Measurements from ENCODE around the gene SLC2A6.
A peak's percentile ranks its signal among the peaks of the same experiment; 100 is the strongest.

The SLC2A6 gene

DNA sequence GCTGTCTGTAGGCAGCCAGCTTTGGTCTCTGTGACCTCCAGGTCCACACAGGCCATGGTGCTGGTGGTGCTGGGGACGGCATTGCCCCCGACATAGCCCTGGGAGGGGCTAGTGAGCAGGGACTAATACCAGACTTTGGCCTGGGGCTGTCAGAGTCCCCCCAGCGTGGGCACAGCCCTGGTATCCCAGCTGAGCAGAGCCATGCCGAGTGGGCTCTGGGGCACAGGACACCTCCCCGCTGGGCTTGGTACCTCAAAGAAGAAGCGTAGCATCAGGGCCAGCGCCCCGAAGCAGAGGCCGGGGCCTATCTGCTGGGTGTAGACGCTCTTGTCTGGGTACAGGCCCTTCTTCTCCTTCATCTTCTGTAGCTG lies 36.3 kb upstream of the SLC2A6 start:
- DNase-seq = no peak

DNA sequence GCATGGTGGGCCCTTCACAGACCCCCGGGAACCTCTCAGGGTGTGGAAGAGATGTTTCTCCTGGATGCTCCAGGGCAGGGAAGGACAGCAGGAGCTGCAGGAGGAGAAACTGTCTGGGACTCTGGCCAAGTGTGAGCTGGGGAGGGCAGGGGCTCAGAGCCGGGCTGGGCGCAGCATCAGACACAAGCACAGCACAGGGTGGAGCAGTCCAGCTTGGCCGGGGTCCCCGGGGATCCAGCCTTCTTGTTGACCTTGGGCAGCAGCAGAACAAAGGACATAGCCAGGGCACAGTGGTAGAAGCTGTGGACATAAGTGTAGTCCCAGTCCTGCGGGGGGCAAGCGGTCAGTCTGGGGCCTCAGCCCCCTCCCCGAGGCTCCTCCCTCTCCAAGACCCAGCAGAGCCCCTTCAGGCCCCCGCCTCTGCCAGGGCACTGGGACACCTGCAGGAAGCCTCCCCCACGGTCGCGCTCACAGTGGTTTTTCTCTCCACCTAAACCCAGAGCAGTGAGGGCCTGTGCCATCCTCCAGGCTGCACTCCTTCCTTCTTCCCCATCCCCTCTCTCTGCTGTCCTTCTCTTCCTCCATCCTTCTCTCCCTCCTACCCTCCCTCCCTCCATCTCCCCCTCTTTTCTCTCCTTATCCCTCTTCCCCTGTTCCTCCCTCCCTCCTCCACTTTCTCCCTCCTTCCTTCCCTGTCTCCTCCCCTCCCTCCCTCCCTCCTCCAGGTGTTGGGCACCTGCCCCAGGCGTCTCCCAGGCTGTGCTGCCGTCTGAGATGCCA lies 35.8 kb upstream of the SLC2A6 start:
- DNase-seq = no peak

DNA sequence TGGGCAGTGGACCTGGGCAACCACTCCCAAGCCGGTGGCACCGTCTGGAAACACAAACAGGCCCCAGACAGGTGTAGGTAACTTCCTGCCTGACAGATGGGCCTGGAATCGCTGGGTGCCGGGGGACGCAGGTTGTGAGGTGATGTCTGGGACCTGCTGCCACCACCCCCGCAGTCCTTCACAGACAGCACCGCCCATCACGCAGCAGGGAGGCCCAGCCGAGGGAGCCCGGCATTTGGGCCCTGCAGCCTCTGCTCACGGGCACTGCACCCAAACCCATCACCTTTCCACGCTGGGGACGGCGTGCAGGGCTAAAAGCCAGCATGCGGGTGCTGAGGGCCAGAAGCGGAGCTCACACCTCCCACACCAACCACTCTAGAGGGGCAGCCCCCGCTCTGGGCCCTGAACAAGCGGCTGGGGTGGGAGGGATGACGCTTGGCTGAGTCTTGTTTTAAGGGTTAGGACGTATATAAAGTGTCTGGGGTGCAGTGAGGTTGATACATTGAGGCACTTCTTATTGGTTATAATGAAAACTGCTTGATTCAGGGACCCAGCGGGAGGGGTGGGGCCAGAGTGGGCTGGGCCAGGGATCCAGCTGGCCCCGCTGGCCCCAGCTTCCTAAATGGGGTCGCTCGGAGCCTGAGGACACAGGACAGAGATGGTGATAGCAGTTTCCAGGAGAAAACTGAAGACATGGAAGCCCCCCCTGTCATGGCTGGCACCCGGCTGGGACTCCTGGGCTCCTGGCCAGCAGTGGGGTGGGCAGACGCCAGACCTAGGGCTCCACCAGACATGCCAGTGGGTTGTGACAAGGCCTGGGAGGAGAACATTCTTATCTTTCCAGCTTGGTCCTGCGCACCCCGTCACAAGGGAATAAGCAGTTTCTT lies 34.6 kb upstream of the SLC2A6 start:
- no peak for DNase-seq

DNA sequence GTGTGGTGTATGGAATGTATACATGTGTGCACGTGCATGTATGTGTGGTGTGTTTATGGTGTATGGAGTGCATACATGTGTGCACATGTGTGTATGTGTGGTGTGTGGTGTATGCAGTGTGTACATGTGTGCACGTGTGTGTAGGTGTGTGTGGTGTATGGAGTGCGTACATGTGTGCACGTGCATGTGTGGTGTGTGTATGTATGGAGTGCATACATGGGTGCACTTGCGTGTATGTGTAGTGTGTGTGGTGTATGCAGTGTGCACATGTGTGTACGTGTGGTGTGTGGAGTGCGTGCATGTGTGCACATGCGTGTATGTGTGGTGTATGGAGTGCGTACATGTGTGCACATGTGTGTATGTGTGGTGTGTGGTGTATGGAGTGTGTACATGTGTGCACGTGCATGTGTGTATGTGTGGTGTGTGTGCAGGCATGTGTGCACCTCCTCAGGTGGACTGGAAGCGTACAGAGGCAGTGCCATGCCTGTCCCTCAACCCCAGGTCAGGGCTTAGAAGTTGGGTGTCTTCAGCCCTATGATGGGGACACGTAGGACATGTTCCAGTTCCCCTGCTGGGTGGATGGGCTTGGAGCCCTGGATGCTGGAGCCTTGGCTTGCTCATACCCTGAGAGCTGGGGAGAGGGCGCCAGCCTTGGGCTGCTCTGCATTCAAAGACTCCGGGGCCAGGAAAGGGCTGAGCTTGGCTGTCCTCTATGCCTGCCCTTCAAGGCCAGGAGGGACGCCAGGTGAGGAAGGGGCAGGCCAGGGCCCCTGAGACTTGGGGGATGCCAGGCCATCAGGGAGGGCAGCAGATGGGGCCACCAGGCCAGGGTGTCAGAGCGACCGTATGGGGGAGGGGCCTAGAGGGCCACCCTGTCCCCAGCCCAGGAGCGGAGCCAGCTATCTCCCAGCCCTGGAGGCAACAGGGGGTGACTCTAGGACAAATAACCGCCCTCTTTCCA lies 33.6 kb upstream of the SLC2A6 start:
- no peak for DNase-seq

DNA sequence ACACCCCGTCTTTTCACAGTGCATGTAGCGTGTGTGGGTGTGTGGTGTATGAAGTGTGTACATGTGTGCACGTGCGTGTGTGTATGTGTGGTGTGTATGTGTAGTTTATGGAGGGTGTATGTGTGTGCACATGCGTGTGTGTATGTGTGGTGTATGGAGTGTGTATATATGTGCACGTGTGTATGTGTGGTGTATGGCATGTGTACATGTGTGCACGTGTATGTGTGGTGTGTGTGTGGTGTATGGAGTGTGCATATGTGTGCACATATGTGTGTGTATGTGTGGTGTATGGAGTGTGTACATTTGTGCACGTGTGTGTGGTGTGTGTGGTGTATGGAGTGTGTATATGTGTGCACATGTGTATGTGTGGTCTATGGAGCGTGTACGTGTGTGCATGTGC lies 32.7 kb upstream of the SLC2A6 start:
- DNase-seq = no peak

DNA sequence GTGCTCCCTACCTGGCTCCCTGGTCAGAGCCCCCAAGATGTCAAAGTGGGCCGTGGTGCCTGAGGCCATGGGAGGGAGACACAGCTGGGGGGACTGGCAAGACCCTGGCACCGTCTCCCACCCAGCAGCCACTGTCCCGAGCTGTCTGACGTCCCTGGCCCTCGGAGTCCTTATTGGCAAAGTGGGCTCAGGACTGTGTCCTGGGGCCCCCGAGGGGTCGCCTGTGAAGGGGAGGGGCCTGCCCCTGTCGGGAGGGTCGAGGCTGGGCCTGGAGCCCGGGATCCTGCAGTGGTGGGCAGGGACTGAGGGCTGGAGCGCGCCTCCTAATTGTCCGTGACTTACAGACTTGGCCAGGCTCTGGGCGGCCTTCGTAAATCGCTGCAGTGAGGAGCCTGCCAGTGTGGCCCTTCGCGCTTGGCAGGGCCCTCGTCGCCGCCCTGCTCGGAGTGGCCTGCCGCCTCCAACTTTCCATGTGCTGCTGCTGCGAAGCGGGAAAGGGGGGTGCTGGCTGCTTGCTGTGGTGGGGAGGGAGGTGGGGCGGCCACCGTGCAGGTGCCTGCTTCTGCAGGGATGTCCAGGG lies 32.1 kb upstream of the SLC2A6 start:
- DNase-seq = no peak

DNA sequence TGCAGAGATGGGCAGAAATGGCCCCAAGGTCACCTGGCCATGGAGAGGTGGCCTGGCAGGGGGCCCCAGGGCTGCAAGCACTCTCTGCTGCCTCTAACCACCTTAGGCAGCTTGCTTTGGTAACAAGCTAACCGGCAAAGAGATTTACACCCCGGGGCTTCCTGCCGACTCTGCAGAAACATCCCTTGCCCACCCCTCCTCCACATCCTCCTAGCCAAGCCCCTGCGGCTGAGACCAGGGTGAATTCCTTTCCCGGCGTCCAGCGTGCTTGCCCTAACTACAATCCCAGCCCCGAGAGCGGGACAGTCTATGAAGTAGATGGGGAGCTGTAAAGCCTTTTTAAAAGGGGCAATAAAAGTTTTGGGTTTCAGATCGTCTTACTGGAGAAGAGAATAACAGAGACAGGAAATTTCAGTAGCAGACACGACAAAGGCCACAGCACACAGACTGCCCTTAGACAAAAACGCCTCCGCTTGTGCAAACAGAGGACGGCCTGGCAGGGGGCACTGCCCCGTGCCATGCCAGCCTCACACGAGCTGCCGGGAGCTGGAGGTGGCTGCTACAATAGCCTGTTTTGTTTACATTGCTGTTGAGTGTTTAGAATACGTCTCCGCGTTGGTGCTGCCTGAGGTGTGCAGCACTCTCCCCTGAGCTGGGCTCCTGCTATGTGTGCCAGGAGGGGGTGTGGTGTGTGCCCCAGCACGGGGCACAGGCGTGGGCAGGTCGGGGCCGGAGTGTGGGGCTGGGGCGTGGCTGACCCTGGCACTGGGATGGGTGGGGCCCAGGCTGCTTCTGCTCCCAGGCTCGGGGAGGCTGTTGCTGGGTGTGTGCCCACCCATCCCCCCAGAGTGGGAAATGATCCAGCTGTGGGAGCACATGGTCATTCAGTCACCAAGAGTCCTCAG lies 30.5 kb upstream of the SLC2A6 start:
- peak; percentile 2 for DNase-seq

DNA sequence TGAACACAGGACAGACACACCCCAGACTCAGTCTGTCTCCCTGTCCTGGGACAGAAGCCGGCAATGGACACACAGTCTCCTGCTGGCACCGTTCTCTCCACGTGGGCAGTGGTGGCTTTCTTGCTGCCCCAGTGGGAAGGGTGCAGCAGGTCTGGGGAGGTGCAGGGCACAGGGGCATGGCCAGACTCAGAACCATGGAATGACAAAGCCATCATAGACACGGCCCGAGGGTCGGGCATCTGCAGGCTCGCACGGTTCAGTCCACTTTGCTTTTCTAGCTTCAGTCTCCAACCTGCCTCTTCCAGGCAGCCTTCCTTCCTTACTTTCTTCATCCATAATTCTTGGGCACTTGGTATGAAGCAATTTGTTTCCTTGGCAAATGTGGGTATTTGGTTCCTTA lies 29.1 kb upstream of the SLC2A6 start:
- DNase-seq = no peak

DNA sequence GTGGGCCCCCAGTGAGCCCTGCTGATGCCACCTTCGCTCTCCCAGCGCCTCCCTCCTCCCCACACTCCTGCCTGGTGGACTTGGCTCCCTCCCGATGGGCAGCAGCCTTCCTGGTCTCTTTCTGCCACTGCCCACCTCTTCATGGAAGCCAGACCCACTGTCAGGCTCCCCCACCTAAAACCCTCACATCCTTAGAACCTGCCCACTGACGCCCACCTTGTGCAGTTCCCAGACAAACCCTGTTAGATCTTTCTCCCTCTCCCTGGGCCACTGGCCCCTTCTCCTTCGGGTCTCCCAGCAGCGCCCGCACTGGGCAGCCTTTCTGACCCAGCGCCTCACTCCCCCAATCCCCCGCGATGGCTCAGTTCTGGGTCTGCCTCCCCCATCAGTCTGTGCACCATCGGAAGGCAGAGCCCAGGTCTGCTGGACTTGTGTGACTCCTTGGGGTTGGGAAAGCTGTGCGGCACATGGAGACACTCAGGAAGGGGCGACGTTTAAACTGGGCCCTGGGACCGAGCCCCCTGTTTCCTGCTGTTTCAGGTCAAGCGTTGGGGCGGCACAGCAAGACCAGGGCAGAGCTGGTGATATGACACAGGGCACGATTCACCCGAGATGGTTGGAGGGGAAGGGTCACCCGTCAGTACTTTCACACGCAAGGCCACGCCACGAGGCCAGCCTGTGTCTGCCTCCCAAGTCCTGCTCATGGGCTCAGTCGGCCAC lies 28.5 kb upstream of the SLC2A6 start:
- DNase-seq = no peak

DNA sequence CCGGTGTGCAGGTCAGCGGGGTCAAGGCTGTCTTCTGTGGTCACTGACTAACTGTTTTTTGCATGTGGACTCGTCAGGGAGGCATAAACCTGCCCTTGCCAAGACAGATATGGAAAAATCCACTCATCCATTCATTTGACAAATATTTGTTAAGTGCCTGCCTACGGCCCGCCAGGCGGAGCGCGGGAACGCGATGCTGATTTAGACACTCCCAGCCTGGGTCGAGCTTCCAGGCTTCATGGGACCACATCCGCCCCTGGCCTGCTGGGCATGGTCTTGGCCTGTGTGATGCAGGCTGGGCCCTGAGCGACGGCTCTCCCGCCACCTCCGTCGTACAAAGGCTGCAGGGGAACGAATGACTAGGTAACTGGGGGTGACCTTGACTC lies 27.7 kb upstream of the SLC2A6 start:
- no peak for DNase-seq

DNA sequence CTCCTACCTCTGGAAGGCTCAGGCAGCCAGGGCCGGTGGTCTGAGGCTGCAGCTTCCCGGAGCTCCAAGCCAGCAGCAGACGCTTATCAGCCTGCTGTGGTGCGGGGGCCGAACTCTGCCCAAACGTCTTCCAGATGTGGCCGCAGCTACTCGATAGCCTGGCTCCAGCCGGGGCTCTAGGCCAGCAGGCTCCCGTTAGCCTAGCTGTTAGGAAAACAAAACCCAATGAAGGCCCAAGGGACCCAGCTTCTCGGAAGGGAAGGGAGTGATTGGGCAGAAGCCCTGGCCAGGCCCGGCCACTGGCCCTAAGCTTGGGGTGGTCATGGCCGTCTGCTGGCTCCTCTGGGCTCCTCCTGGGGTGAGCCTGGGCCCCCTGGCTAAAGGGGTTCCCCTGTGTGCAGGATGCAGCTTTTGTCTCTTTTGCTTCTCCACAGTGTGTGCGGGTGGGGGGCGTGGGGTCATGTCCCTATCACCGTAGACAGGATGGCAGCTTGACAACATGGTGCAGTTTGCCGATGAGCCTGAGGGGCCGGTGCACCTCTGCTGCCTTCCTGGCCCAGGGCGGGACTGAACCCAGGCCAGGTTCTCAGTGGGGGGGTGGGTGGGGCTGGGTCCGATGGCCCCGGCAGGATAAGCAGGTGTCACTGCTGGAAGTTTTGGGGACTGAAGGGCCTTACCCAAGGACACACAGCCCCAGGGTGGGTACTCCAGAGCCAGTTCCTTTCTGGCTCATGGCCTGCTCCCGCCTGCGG lies 27.2 kb upstream of the SLC2A6 start:
- DNase-seq = no peak

DNA sequence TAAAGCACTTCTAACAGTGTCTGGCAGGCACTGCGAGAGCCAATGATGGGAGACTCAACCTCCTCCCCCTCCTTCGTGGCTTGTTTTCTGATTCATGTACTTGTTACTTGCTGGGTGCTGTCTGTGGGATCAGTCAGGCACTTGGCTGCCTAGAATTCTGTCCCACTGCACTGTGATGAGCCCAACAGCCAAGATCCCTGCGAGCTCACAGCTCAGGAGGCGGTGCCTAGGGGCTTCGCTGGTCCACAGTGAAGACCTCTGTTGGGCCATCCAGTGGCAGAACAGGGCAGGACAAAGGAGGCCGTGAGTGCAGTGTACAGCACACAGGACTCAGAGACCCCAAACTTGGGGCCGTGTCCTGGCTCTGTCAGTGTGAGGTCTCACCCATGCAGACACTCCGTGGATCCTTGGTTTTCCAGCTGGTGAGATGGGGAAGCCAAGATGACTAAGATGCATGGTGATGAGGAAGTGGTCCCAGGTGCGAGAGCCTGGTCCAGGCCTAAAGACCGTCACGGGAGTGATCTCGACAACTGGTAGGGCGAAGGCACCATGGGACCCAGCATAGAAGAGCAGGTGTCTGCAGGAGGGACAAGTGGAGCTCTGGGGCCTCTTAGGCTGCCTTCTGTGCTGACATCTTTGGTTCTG lies 26.4 kb upstream of the SLC2A6 start:
- DNase-seq = no peak

DNA sequence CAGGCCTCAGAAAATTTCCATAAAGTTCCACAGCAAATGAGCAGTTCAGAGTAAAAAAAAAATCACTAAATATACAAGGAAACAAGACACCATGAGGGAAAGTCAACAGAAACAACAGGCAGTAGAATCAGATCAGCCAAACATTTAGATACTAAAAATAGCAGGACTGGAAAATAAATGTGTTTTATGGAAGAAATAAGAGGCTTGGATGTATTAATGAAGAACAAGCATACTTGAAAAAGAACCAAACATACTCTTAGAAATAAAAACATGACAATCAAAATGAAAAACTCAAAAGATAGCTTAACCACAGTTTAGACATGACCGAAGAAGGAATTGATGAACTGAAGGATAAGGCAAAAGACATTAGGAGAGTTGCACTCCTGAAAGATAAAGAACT lies 23.2 kb upstream of the SLC2A6 start:
- no peak for DNase-seq

DNA sequence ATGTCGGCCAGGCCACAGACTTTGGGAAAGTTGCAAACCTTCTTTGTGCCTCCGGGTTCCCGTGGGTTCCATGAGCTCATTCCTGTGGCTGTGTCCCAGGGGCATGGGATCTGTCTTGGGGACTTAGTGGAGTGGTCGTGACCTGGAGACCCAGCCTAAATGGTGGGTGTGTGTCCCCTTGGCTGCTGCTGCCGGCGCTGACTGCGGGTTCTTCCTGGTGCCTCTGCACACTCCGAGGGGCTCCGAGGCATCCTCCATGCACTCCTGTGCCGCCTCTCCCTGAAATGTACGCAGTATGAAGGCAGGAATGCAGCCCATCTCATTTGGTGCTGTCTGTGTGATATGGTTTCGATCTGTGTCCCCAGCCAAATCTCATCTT lies 21.0 kb upstream of the SLC2A6 start:
- DNase-seq = no peak

DNA sequence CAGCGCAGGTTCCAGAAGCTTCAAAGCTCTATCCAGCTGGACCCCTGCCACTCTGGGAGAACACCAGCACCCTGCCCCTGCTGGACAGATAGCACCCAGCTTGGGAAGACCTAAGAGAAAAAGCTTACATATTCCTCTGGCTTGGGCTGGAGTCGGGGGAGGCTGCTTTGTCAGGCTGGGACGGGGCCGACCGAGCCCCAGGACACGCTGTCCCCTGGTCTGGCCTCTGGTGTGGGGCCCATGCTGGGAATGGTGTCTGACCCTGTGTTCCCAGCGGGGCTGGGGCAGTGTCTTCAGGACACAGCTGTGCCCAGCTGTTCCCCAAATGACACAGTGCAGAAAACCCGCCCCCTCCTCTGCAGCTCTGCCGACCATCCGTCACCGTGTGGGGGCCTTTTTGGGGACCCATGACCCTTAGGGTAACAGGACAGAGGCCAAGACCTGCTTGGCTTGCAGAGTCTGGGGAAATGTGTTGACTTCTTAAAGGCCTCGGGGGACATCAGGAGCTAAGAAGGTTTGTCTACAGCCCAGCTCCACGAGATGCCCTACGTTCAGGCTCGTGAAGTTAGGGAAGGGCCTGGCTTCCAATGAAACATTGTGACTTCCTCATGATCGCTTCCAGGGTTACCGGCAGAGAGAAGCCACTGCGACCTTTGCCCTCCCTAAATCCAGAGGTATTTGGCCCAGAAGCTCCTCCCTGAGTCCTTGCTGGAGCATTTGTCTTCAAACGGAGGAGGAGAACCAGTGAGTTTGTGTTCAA lies 20.4 kb upstream of the SLC2A6 start:
- no peak for DNase-seq

DNA sequence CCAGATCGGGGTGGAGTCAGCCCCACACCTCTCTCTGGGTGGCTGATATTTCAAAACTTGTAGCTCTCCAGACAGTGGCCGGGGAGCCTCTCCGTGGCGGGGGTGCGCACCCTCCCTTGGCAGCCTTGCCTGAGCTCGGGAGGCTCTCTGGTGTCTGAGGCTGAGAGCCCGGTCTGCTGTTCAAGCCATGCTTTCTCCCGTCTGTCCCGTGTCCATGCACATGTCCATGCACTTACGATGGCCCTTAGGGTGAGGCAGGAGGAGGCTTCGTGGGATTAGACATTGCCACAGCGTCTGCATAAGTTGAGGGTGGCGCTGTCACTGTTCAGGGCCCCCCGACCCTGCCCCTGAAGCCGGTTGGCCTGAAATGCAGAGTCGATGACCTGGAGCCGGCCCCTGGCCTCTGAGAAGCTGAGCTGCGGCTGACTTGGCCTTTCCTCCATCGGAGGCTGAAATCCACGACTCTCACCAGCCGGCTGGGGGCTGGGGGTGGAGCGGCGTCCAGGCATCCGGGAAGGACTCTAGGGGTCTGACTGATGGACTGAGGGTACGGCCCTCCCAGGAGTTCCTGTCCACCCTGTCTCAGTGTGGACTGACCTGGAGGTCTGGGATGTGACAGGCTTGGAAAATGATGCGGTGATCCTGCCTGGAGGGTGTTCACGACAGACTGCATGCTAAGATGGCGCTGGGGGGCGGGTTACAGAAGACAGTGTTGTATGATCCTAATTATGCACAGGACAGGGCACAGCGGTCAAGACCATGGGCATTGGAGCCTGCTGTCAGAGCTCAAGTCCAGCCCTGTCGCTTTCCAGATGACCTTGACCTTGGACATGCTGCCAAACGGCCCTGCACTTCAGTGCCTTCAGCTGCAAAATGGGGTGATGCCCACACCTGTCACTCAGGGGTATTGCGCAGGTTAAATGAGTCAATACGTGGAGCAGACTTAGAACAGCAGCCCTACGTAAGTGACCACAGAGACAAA lies 18.3 kb upstream of the SLC2A6 start:
- no peak for DNase-seq
